ENCODE measurements around the gene ADAMTS16.

ADAMTS16 gene

GRCh38 chr5:5189051-5189430 lies 48.9 kb downstream of the ADAMTS16 start:
- DNase-seq = no peak

GRCh38 chr5:5191906-5192305 lies 51.8 kb downstream of the ADAMTS16 start:
- DNase-seq = no peak

- DNase-seq = no peak
These were observed 52.6 kb downstream of the ADAMTS16 start for GRCh38 chr5:5192681-5193080.

GRCh38 chr5:5195128-5195918 lies 55.2 kb downstream of the ADAMTS16 start:
- DNase-seq = no peak

- no peak for DNase-seq
These were observed 58.0 kb downstream of the ADAMTS16 start for GRCh38 chr5:5198135-5198534.

- DNase-seq = no peak
These were observed 58.7 kb downstream of the ADAMTS16 start for GRCh38 chr5:5198815-5199214.

GRCh38 chr5:5199495-5199894 lies 59.4 kb downstream of the ADAMTS16 start:
- no peak for DNase-seq

- DNase-seq = no peak
These were observed 60.0 kb downstream of the ADAMTS16 start for GRCh38 chr5:5200133-5200532.

- DNase-seq = no peak
These were observed 62.2 kb downstream of the ADAMTS16 start for GRCh38 chr5:5202321-5202720.

- no peak for DNase-seq
These were observed 63.3 kb downstream of the ADAMTS16 start for GRCh38 chr5:5203451-5203850.

- no peak for DNase-seq
These were observed 67.7 kb downstream of the ADAMTS16 start for GRCh38 chr5:5207828-5208227.

- DNase-seq = no peak
These were observed 69.0 kb downstream of the ADAMTS16 start for GRCh38 chr5:5209089-5209488.

- DNase-seq = no peak
These were observed 69.6 kb downstream of the ADAMTS16 start for GRCh38 chr5:5209510-5210286.

GRCh38 chr5:5217371-5217770 lies 77.2 kb downstream of the ADAMTS16 start:
- DNase-seq = no peak

- DNase-seq = no peak
These were observed 78.3 kb downstream of the ADAMTS16 start for GRCh38 chr5:5218396-5218795.

GRCh38 chr5:5219541-5219940 lies 79.4 kb downstream of the ADAMTS16 start:
- DNase-seq = no peak

GRCh38 chr5:5220901-5221631 lies 80.9 kb downstream of the ADAMTS16 start:
- DNase-seq = no peak

- DNase-seq = no peak
These were observed 81.6 kb downstream of the ADAMTS16 start for GRCh38 chr5:5221724-5222123.

GRCh38 chr5:5231576-5231975 lies 91.4 kb downstream of the ADAMTS16 start:
- DNase-seq = no peak

- no peak for DNase-seq
These were observed 94.8 kb downstream of the ADAMTS16 start for GRCh38 chr5:5234912-5235311.

- DNase-seq = no peak
These were observed 95.6 kb downstream of the ADAMTS16 start for GRCh38 chr5:5235685-5236084.

- no peak for DNase-seq
These were observed 99.1 kb downstream of the ADAMTS16 start for GRCh38 chr5:5239191-5239590.

- DNase-seq = no peak
These were observed 100.1 kb downstream of the ADAMTS16 start for GRCh38 chr5:5240234-5240633.

- no peak for DNase-seq
These were observed 101.9 kb downstream of the ADAMTS16 start for GRCh38 chr5:5242056-5242455.

Data from CD4-positive, alpha-beta T cell treated with Interleukin-1 beta for 1 hour (primary cell).